H1 (cell line): ENCODE data around the gene DTL.

ENCODE experiments used
- CTCF ChIP-seq, 3 experiments: IDR thresholded peaks; 1 replicate in 2 of 3; 2 replicates in 1 of 3; pipeline versions ENCODE4 v1.5.1 to v1.6.1; 2011; ENCODE audit warnings: low read length in 3 of 3, mild to moderate bottlenecking in 3 of 3, inconsistent platforms in 2 of 3, low read depth in 1 of 3, moderate library complexity in 1 of 3; ENCODE audit not compliant: insufficient read depth in 1 of 3; ENCODE audit errors: control extremely low read depth in 1 of 3
- EP300 ChIP-seq, 2 experiments: IDR thresholded peaks; 1 replicate in 1 of 2; 2 replicates in 1 of 2; pipeline ENCODE4 v1.6.1; 2011 to 2012; ENCODE audit warnings: low read depth in 2 of 2, low read length in 2 of 2, mild to moderate bottlenecking in 2 of 2, borderline replicate concordance in 1 of 2, inconsistent platforms in 1 of 2, moderate library complexity in 1 of 2
- JUN ChIP-seq: IDR thresholded peaks from 2 replicates; pipeline ENCODE4 v1.6.1; 2011; ENCODE audit warnings: low read depth, mild to moderate bottlenecking, improper control_type of control experiment, low read length
- MAFK ChIP-seq: IDR thresholded peaks from 2 replicates; pipeline ENCODE4 v1.6.1; 2012; ENCODE audit warnings: low read depth, mild to moderate bottlenecking, improper control_type of control experiment, low read length
- POLR2A ChIP-seq, 2 experiments: IDR thresholded peaks; 1 replicate in 1 of 2; 2 replicates in 1 of 2; pipeline ENCODE4 v1.6.1; 2011; ENCODE audit warnings: low read depth in 2 of 2, low read length in 2 of 2, mild to moderate bottlenecking in 2 of 2; ENCODE audit errors: control extremely low read depth in 1 of 2
- POLR2AphosphoS5 ChIP-seq: IDR thresholded peaks from 2 replicates; pipeline ENCODE4 v1.6.1; 2011; ENCODE audit warnings: low read depth, low read length
- RAD21 ChIP-seq, 2 experiments: IDR thresholded peaks in 1 of 2; conservative IDR thresholded peaks in 1 of 2; 2 replicates each; pipeline ENCODE4 v1.6.1; 2011; ENCODE audit warnings: low read depth in 2 of 2, low read length in 2 of 2, improper control_type of control experiment in 1 of 2, inconsistent platforms in 1 of 2, mild to moderate bottlenecking in 1 of 2, moderate library complexity in 1 of 2

- no peak for TF ChIP-seq RAD21 (IDR thresholded peaks at IDR 0.05 in 1 of 2, conservative IDR thresholded peaks at IDR 0.05 in 1 of 2; ENCODE audit: low read depth in 2 of 2, low read length in 2 of 2)
- no peak for TF ChIP-seq EP300 (IDR thresholded peaks at IDR 0.05; ENCODE audit: borderline replicate concordance in 1 of 2, low read depth in 2 of 2, low read length in 2 of 2)
- no peak for TF ChIP-seq JUN
- TF ChIP-seq MAFK = no peak
- TF ChIP-seq POLR2AphosphoS5 = no peak
- no peak for TF ChIP-seq CTCF (IDR thresholded peaks at IDR 0.05; ENCODE audit: control extremely low read depth in 1 of 3, insufficient read depth in 1 of 3, low read depth in 1 of 3, low read length in 3 of 3)
- no peak for TF ChIP-seq POLR2A (IDR thresholded peaks at IDR 0.05; ENCODE audit: control extremely low read depth in 1 of 2, low read depth in 2 of 2, low read length in 2 of 2)
Observed at GRCh38 chr1:212111536-212111935, 76.0 kb downstream of the DTL start.
